IPS-18a (cell line): ENCODE results near the gene IGF2BP1.

Experiments used
- H3K27ac ChIP-seq: one replicate; pipeline ENCODE4 v1.5.1; 2013; ENCODE audit warnings: low read length
- H3K27me3 ChIP-seq: one replicate; pipeline ENCODE4 v1.6.1; 2013; ENCODE audit warnings: mild to moderate bottlenecking, low read length; ENCODE audit not compliant: control insufficient read depth, insufficient read depth
- H3K36me3 ChIP-seq: one replicate; pipeline ENCODE4 v1.6.1; 2013; ENCODE audit warnings: low read depth, low read length; ENCODE audit not compliant: control insufficient read depth
- H3K4me1 ChIP-seq: one replicate; pipeline ENCODE4 v1.6.1; 2013; ENCODE audit warnings: low read depth, low read length; ENCODE audit not compliant: control insufficient read depth
- H3K4me3 ChIP-seq: one replicate; pipeline ENCODE4 v1.5.1; 2013; ENCODE audit warnings: low read length
- H3K9ac ChIP-seq: one replicate; pipeline ENCODE4 v1.6.1; 2013; ENCODE audit warnings: mild to moderate bottlenecking, low read length, moderate library complexity
- H3K9me3 ChIP-seq: one replicate; pipeline ENCODE4 v1.6.1; 2013; ENCODE audit warnings: low read depth, low read length; ENCODE audit not compliant: control insufficient read depth

The IGF2BP1 gene

GRCh38 chr17:48985436-48986245, 11.5 kb upstream of the IGF2BP1 start:
- H3K27ac ChIP-seq = no peak overlapping the region
- H3K9ac ChIP-seq = no peak overlapping the region
- H3K4me1 ChIP-seq = peaks cover 9% of the 10 kb centered on the region
- no peak overlapping the region for H3K4me3 ChIP-seq
- no peaks in the 10 kb centered on the region for H3K27me3 ChIP-seq
- H3K36me3 ChIP-seq = no peaks in the 10 kb centered on the region
- no peaks in the 10 kb centered on the region for H3K9me3 ChIP-seq

- Histone ChIP-seq H3K27ac (no peak overlapping the region), H3K27me3 (no peaks in the 10 kb centered on the region), H3K9me3 (no peaks in the 10 kb centered on the region), H3K36me3 (no peaks in the 10 kb centered on the region), H3K4me3 (no peak overlapping the region), H3K9ac (no peak overlapping the region), H3K4me1 (peaks cover 35% of the 10 kb centered on the region)
Measured at GRCh38 chr17:48989100-48989499, 8.1 kb upstream of the IGF2BP1 start.

GRCh38 chr17:48990882-48991357, 6.3 kb upstream of the IGF2BP1 start:
- Histone ChIP-seq H3K9ac (peak overlapping the region; percentile 68), H3K27me3 (no peaks in the 10 kb centered on the region), H3K4me1 (peaks cover 41% of the 10 kb centered on the region), H3K27ac (peak overlapping the region; percentile 81), H3K36me3 (no peaks in the 10 kb centered on the region), H3K9me3 (no peaks in the 10 kb centered on the region), H3K4me3 (peak overlapping the region; percentile 54)

- Histone ChIP-seq H3K27me3 (no peaks in the 10 kb centered on the region), H3K27ac (peak overlapping the region; percentile 45), H3K9me3 (no peaks in the 10 kb centered on the region), H3K4me1 (peaks cover 41% of the 10 kb centered on the region), H3K4me3 (no peak overlapping the region), H3K36me3 (no peaks in the 10 kb centered on the region), H3K9ac (peak overlapping the region; percentile 6)
Measured at GRCh38 chr17:48992444-48992843, 4.7 kb upstream of the IGF2BP1 start.

- H3K27ac ChIP-seq = no peak overlapping the region
- H3K4me3 ChIP-seq = no peak overlapping the region
- H3K4me1 ChIP-seq = peaks cover 41% of the 10 kb centered on the region
- H3K27me3 ChIP-seq = no peaks in the 10 kb centered on the region
- no peaks in the 10 kb centered on the region for H3K9me3 ChIP-seq
- H3K36me3 ChIP-seq = no peaks in the 10 kb centered on the region
- no peak overlapping the region for H3K9ac ChIP-seq
Measured at GRCh38 chr17:48993305-48993704, 3.9 kb upstream of the IGF2BP1 start.

GRCh38 chr17:48993951-48994350, 3.2 kb upstream of the IGF2BP1 start:
- Histone ChIP-seq H3K9ac (peak overlapping the region; percentile 100), H3K27ac (peak overlapping the region; percentile 46), H3K4me1 (peaks cover 41% of the 10 kb centered on the region), H3K27me3 (no peaks in the 10 kb centered on the region), H3K9me3 (no peaks in the 10 kb centered on the region), H3K4me3 (peak overlapping the region; percentile 99), H3K36me3 (no peaks in the 10 kb centered on the region)

DNA sequence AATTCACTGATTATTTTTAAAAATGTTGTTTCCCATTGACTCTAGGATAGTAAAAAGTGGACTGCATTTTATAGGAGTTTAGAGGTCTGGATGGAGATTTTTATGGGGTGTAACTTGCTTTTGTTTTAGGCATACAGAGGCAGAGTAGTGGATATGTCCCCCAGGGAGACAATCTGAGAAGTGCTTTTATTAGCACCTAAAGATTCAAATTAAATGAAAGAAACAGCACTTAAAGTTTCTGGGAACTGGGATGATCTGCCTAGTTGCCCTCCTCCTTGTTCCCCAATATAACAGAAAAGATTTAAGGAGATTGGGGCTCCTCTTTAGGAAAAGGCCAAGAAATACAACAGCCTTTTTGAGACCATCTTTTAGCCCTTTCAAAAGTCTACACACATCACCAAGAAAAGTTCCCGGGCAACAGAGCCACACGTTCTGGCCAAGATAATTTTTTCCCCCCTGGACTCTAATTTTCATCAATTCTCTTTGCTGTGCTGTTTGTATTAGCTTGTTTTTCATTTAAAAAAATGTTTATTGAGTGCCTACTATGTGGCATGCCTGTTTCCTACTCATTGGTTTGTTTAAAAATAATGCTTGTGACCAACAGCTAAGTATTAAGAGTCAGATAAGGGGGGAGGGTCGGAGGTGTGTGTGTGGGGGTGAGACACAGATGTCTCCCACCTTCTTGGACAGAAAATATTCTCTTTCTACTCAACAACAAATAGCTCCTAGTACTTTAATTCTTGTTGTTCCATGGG, 2.5 kb upstream of the IGF2BP1 start:
- H3K9ac ChIP-seq = peak overlapping the region; percentile 100
- H3K27ac ChIP-seq = peak overlapping the region; percentile 46
- peaks cover under 1% of the 10 kb centered on the region for H3K36me3 ChIP-seq
- no peaks in the 10 kb centered on the region for H3K27me3 ChIP-seq
- H3K4me1 ChIP-seq = peaks cover 41% of the 10 kb centered on the region
- peak overlapping the region; percentile 99 for H3K4me3 ChIP-seq
- H3K9me3 ChIP-seq = no peaks in the 10 kb centered on the region

- peak overlapping the region; percentile 46 for H3K27ac ChIP-seq
- H3K9me3 ChIP-seq = no peaks in the 10 kb centered on the region
- H3K9ac ChIP-seq = peak overlapping the region; percentile 100
- peak overlapping the region; percentile 99 for H3K4me3 ChIP-seq
- peaks cover 34% of the 10 kb centered on the region for H3K4me1 ChIP-seq
- H3K27me3 ChIP-seq = no peaks in the 10 kb centered on the region
- peaks cover 7% of the 10 kb centered on the region for H3K36me3 ChIP-seq
Measured at GRCh38 chr17:48995304-48995973, 1.7 kb upstream of the IGF2BP1 start.

DNA sequence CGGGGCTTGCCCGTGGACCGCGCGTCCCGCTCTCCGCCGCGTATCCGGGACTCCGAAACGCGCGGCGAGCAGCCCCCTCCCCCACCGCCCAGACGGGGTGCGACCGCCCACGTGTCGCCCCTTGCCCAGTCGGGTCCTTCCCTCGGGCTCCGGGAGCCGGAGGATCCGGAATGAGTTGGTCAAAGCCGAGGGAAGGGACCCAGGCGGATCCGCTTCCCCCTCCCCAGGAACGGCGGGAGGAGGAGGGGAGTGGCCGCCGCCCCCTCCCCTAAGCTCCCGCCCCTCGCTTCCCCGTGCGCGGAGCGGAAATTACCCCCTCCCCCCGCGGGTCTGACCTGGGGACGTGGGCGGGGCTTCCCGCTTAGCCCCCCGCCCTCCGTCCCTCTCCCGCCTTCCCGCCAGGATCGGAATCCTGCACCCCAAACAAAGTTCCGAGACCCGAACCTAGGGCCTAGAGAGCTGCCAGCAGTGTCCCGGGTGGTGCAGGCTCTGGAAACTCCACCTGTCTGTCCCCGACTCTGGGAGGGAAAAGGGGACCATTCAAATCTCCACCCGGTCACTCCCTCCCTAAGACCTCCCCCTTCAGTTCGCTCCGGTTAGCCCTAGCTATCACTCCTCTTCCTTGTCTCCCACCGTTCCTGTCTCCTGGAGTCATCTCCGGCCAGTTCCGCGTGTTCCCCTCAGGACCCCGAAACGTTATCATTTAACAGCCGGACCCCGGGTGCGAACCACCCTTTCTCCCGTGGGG, 1.0 kb upstream of the IGF2BP1 start:
- Histone ChIP-seq H3K36me3 (peaks cover 7% of the 10 kb centered on the region), H3K27ac (peak overlapping the region; percentile 81), H3K9me3 (no peaks in the 10 kb centered on the region), H3K4me1 (peaks cover 29% of the 10 kb centered on the region), H3K27me3 (no peaks in the 10 kb centered on the region), H3K4me3 (peak overlapping the region; percentile 99), H3K9ac (peak overlapping the region; percentile 100)

- H3K27me3 ChIP-seq = no peaks in the 10 kb centered on the region
- no peaks in the 10 kb centered on the region for H3K9me3 ChIP-seq
- H3K4me1 ChIP-seq = peaks cover 31% of the 10 kb centered on the region
- H3K9ac ChIP-seq = peak overlapping the region; percentile 100
- peaks cover 12% of the 10 kb centered on the region for H3K36me3 ChIP-seq
- H3K27ac ChIP-seq = peak overlapping the region; percentile 81
- peak overlapping the region; percentile 99 for H3K4me3 ChIP-seq
Measured at GRCh38 chr17:48996722-48997102, 473 bp upstream of the IGF2BP1 start.
